Ishikawa (cell line): ENCODE results near the gene KRT1.

Experiments used
- CEBPB ChIP-seq: IDR thresholded peaks from 2 replicates; pipeline ENCODE4 v1.6.1; 2012
- CREB1 ChIP-seq: IDR thresholded peaks from 2 replicates; pipeline ENCODE4 v1.6.1; 2012; ENCODE audit warnings: low read depth
- EGR1 ChIP-seq: IDR thresholded peaks from 2 replicates; pipeline ENCODE4 v1.6.1; 2012
- EP300 ChIP-seq: IDR thresholded peaks from 2 replicates; pipeline ENCODE4 v1.6.1; 2012; ENCODE audit warnings: borderline replicate concordance
- FOXM1 ChIP-seq: IDR thresholded peaks from 2 replicates; pipeline ENCODE4 v1.6.1; 2012; ENCODE audit warnings: low read depth, borderline replicate concordance
- NFIC ChIP-seq: IDR thresholded peaks from 2 replicates; pipeline ENCODE4 v1.6.1; 2012
- RAD21 ChIP-seq: IDR thresholded peaks from 2 replicates; pipeline ENCODE4 v1.6.1; 2012; ENCODE audit warnings: low read depth
- TAF1 ChIP-seq: IDR thresholded peaks from 2 replicates; pipeline ENCODE4 v1.6.1; 2012; ENCODE audit warnings: low read depth, mild to moderate bottlenecking
- TCF12 ChIP-seq: IDR thresholded peaks from 2 replicates; pipeline ENCODE4 v1.6.1; 2012; ENCODE audit warnings: low read depth
- TEAD4 ChIP-seq: IDR thresholded peaks from 2 replicates; pipeline ENCODE4 v1.6.1; 2012
- YY1 ChIP-seq: IDR thresholded peaks from 2 replicates; pipeline ENCODE4 v1.6.1; 2012; ENCODE audit warnings: low read depth
- ZBTB7A ChIP-seq: IDR thresholded peaks from 2 replicates; pipeline ENCODE4 v1.6.1; 2012; ENCODE audit warnings: low read depth
- TF ChIP-seq, protein P1 (sequence below): IDR thresholded peaks from 2 replicates; pipeline ENCODE4 v1.6.1; 2012; ENCODE audit warnings: low read depth, mild to moderate bottlenecking
- TF ChIP-seq, protein P2 (sequence below): IDR thresholded peaks from 2 replicates; pipeline ENCODE4 v1.6.1; 2012
- TF ChIP-seq, protein P3 (sequence below): IDR thresholded peaks from 2 replicates; pipeline ENCODE4 v1.6.1; 2012

KRT1 gene

DNA sequence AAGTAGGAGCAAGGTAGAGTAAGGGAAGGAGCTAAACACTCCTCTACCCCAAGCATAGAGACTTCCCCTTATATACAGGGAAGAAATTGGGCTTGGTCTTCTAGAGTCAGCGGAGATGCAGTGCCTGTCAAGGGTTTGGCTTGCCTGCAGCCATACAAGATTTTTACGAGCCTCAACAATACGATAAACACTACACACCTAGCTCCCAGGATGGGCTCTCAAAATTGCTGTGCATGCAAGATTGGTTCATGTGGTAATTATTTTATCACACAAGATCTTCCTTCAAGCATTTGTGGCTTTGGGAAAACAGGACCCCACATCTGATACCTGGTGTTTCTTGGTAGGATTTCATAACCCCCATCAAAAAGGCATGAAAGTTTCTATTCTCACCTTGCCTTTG is at the start of gene KRT1:
TSS of gene KRT1 (minus strand) at position 45 of the 400 bp plus-strand sequence. CDS start 59 bp downstream, outside the sequence.
- TF ChIP-seq, protein P1, sequence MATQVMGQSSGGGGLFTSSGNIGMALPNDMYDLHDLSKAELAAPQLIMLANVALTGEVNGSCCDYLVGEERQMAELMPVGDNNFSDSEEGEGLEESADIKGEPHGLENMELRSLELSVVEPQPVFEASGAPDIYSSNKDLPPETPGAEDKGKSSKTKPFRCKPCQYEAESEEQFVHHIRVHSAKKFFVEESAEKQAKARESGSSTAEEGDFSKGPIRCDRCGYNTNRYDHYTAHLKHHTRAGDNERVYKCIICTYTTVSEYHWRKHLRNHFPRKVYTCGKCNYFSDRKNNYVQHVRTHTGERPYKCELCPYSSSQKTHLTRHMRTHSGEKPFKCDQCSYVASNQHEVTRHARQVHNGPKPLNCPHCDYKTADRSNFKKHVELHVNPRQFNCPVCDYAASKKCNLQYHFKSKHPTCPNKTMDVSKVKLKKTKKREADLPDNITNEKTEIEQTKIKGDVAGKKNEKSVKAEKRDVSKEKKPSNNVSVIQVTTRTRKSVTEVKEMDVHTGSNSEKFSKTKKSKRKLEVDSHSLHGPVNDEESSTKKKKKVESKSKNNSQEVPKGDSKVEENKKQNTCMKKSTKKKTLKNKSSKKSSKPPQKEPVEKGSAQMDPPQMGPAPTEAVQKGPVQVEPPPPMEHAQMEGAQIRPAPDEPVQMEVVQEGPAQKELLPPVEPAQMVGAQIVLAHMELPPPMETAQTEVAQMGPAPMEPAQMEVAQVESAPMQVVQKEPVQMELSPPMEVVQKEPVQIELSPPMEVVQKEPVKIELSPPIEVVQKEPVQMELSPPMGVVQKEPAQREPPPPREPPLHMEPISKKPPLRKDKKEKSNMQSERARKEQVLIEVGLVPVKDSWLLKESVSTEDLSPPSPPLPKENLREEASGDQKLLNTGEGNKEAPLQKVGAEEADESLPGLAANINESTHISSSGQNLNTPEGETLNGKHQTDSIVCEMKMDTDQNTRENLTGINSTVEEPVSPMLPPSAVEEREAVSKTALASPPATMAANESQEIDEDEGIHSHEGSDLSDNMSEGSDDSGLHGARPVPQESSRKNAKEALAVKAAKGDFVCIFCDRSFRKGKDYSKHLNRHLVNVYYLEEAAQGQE = no peak
- TF ChIP-seq YY1 = no peak
- TF ChIP-seq NFIC = no peak
- no peak for TF ChIP-seq CREB1
- TF ChIP-seq EGR1 = no peak
- no peak for TF ChIP-seq CEBPB
- TF ChIP-seq, protein P2, sequence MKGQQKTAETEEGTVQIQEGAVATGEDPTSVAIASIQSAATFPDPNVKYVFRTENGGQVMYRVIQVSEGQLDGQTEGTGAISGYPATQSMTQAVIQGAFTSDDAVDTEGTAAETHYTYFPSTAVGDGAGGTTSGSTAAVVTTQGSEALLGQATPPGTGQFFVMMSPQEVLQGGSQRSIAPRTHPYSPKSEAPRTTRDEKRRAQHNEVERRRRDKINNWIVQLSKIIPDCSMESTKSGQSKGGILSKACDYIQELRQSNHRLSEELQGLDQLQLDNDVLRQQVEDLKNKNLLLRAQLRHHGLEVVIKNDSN = no peak
- no peak for TF ChIP-seq EP300
- no peak for TF ChIP-seq FOXM1

DNA sequence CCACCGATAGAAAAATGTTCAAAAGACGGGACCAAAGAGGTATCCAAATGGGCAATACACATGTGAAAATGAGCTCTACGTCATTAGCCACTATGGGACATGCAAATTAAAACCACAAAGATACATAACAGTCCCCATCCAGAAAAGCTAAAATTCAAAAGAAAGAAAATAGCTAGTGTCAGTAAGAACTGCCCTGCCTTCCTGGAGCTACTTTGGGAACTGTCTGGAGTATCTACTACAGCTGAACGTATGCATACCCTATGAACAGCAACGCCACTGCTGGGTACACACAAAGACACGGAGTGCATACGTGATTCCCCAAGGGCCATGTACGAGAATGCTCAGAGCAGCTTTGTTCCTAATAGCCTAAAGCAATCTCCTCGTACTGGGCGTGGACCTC is 48.9 kb upstream of the KRT1 start:
- TF ChIP-seq YY1 (no peak), TEAD4 (no peak), CREB1 (no peak), TAF1 (no peak)

DNA sequence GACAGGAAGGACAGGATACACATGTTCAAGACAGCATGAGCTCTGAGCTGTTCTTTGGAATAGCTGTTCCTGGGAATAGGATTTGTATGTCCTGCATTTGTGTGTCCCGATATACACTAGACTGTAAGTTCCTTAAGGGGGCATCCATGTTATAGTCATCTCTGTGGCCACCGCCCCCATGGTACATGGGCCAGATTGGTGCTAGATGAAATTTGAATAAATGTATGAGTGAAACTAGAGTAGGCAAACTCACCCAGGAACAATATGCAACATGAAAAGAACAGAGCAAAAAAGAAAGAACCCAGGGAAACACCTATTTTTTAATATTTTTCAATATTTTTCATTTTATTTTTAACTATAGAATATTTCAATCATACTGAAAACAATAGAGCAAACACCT is 48.2 kb upstream of the KRT1 start:
- no peak for TF ChIP-seq CREB1
- no peak for TF ChIP-seq RAD21
- no peak for TF ChIP-seq EGR1
- no peak for TF ChIP-seq NFIC
- TF ChIP-seq, protein P1 = no peak
- TF ChIP-seq YY1 = no peak
- TF ChIP-seq TEAD4 = no peak
- no peak for TF ChIP-seq CEBPB
- no peak for TF ChIP-seq ZBTB7A
- no peak for TF ChIP-seq TCF12
- no peak for TF ChIP-seq EP300
- TF ChIP-seq TAF1 = no peak
- no peak for TF ChIP-seq FOXM1
- TF ChIP-seq, protein P2 = no peak
- TF ChIP-seq, protein P3, sequence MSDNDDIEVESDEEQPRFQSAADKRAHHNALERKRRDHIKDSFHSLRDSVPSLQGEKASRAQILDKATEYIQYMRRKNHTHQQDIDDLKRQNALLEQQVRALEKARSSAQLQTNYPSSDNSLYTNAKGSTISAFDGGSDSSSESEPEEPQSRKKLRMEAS = no peak

DNA sequence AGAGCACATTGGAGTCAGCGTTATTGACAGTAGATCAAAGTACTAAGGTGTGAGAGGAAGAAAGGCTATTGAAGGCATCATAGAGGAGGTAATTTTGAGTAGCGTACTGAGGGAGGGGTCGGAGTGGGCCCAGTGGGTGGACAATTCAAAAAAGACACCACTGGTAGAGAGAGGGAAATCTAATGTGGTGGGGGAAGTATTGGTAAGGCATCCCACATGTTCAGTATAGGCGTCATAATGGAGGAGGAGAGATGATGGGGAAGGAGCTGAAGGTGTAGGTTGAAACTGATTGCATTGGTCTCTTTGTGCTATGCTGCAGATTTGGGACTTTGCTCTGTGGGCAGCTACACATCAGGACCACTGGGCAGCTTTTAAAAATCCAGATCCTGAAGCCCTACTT is 46.8 kb upstream of the KRT1 start:
- TF ChIP-seq CEBPB (no peak), EGR1 (no peak), TCF12 (no peak), NFIC (no peak), EP300 (no peak), CREB1 (no peak)
- TF ChIP-seq, protein P3 = no peak
- TF ChIP-seq, protein P2 = no peak
- TF ChIP-seq, protein P1 = no peak

DNA sequence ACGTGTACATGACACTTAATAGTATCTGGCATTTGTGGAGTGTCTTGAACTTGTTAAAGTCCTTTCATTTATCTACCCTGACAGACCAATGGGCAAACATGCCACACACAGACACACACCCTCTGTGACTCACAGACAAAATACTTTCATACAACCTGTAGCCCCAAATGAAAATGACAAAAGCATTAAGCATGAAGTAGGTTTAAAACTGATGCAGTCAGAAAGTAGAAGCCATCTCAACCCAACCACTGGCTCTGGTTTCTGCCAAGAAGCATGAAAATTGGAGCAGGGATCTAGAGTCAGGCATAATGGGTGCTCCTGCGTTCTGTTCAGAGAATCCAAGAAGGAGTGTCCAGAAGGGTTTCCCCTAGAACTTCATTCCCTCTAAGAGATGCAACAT is 46.2 kb upstream of the KRT1 start:
- TF ChIP-seq CEBPB = no peak
- TF ChIP-seq EGR1 = no peak
- TF ChIP-seq NFIC = no peak
- no peak for TF ChIP-seq CREB1
- no peak for TF ChIP-seq RAD21
- no peak for TF ChIP-seq TEAD4
- TF ChIP-seq FOXM1 = no peak
- TF ChIP-seq, protein P2 = no peak
- no peak for TF ChIP-seq TAF1
- no peak for TF ChIP-seq TCF12
